OCI-LY3 (cell line): Measurements from ENCODE around the gene ALDH2.
A peak's percentile ranks its signal among the peaks of the same experiment; 100 is the strongest.

Source experiments
- H2AFZ ChIP-seq: fragments of 200-600, 300-600 bp; shearing (Covaris generic); 2 replicates; pipeline ENCODE4 v1.6.0; 2014; ENCODE audit warnings: antibody characterized with exemption, low read depth, low read length
- H3K27ac ChIP-seq: fragments of 200-600, 300-600 bp; sonication (generic); 2 replicates; pipeline ENCODE4 v1.5.1; 2014; ENCODE audit warnings: mild to moderate bottlenecking, low read length, moderate library complexity, mixed read lengths
- H3K27me3 ChIP-seq: fragments of 200-600, 300-600 bp; sonication (generic); 2 replicates; pipeline ENCODE4 v1.6.1; 2014; ENCODE audit warnings: low read depth, low read length, mixed read lengths
- H3K36me3 ChIP-seq: fragments of 200-600, 300-600 bp; sonication (generic); replicated peaks from 2 replicates; pipeline ENCODE3; 2014; ENCODE audit warnings: low read depth, low read length, mixed read lengths
- H3K4me1 ChIP-seq: fragments of 300-600, 200-600 bp; sonication (generic); 2 replicates; pipeline ENCODE4 v1.6.1; 2014; ENCODE audit warnings: low read length, mixed read lengths
- H3K4me2 ChIP-seq: fragments of 200-600, 300-600 bp; sonication (generic); 2 replicates; pipeline ENCODE4 v1.6.1; 2014; ENCODE audit warnings: low read length, mixed read lengths
- H3K4me3 ChIP-seq: fragments of 300-600, 200-600 bp; sonication (generic); 2 replicates; pipeline ENCODE4 v1.5.1; 2014; ENCODE audit warnings: antibody characterized with exemption, mild to moderate bottlenecking, low read length, moderate library complexity
- H3K79me2 ChIP-seq: fragments of 300-600, 200-600 bp; shearing (Covaris generic); 2 replicates; pipeline ENCODE4 v1.6.1; 2014; ENCODE audit warnings: mild to moderate bottlenecking, low read length, mixed read lengths
- H3K9ac ChIP-seq: fragments of 300-600, 200-600 bp; shearing (Covaris generic); 2 replicates; pipeline ENCODE4 v1.6.0; 2014; ENCODE audit warnings: mild to moderate bottlenecking, low read length, moderate library complexity
- H3K9me3 ChIP-seq: fragments of 200-600, 300-600 bp; shearing (Covaris generic); 2 replicates; pipeline ENCODE4 v1.6.1; 2014; ENCODE audit warnings: low read length, mixed read lengths; ENCODE audit not compliant: insufficient read depth
- H4K20me1 ChIP-seq: fragments of 200-600, 300-600 bp; sonication (generic); 2 replicates; pipeline ENCODE4 v1.6.1; 2016; ENCODE audit warnings: low read length, mixed read lengths; ENCODE audit not compliant: insufficient read depth
- EZH2phosphoT487 ChIP-seq: fragments of 200-600 bp; shearing (Covaris generic); IDR thresholded peaks from 2 replicates; pipeline ENCODE4 v1.6.1; 2018; ENCODE audit warnings: antibody characterized with exemption, mixed run types, low read depth
- TF ChIP-seq, protein P1 (sequence below): fragments of 200-600, 300-600 bp; sonication (generic); IDR thresholded peaks from 2 replicates; pipeline ENCODE4 v1.5.1; 2014; ENCODE audit warnings: antibody characterized with exemption, low read length, low read depth

Gene ALDH2

DNA sequence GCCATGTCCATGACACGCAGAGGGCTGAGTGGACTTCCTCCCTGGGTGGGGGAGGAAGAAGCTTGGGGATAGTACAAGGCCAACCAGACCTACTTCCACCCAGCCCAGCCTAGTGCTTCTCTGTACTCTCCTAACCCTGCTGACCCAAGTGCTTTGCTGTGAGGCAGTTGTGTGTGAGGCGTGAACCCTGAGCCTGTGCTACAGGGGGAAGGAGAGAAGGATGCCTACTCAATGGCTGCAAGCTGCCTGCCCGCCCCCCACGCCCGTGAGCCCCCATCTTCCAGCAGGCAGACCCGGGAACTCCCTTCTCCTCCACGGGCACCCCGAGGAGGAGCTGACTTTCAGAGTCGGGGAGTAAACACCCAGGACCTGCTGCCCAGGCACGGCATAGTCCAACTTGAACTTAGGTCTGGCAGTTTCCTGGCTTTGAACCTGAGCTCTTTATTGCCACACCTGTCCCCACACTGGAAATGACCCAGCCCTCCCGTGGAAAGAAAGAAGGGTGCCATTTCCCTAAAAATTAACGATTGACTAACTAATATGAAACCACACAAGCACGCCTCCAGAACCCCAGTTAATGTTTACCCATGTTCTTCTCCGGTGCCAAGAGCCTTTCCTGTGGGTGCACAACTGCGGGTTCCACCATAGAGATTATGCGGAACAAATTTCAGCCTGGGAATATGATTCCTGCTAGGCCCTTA, 10.8 kb downstream of the ALDH2 start:
- TF ChIP-seq, protein P1, sequence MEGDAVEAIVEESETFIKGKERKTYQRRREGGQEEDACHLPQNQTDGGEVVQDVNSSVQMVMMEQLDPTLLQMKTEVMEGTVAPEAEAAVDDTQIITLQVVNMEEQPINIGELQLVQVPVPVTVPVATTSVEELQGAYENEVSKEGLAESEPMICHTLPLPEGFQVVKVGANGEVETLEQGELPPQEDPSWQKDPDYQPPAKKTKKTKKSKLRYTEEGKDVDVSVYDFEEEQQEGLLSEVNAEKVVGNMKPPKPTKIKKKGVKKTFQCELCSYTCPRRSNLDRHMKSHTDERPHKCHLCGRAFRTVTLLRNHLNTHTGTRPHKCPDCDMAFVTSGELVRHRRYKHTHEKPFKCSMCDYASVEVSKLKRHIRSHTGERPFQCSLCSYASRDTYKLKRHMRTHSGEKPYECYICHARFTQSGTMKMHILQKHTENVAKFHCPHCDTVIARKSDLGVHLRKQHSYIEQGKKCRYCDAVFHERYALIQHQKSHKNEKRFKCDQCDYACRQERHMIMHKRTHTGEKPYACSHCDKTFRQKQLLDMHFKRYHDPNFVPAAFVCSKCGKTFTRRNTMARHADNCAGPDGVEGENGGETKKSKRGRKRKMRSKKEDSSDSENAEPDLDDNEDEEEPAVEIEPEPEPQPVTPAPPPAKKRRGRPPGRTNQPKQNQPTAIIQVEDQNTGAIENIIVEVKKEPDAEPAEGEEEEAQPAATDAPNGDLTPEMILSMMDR, result no peak
- no peak for TF ChIP-seq EZH2phosphoT487
- H3K4me2 ChIP-seq, result peak overlapping the region; percentile 75
- H3K27ac ChIP-seq, result peak overlapping the region; percentile 99
- peak overlapping the region; percentile 54 for H3K9ac ChIP-seq
- no peaks in the 10 kb centered on the region for H3K27me3 ChIP-seq
- H3K4me3 ChIP-seq, result peak overlapping the region; percentile 61
- H3K36me3 ChIP-seq, result peaks cover 12% of the 10 kb centered on the region
- no peak overlapping the region for H2AFZ ChIP-seq
- H3K4me1 ChIP-seq, result peaks cover 55% of the 10 kb centered on the region
- no peaks in the 10 kb centered on the region for H3K9me3 ChIP-seq
- H3K79me2 ChIP-seq, result peaks cover 19% of the 10 kb centered on the region; the same call in 1 of the 2 replicates
- no peaks in the 10 kb centered on the region for H4K20me1 ChIP-seq

DNA sequence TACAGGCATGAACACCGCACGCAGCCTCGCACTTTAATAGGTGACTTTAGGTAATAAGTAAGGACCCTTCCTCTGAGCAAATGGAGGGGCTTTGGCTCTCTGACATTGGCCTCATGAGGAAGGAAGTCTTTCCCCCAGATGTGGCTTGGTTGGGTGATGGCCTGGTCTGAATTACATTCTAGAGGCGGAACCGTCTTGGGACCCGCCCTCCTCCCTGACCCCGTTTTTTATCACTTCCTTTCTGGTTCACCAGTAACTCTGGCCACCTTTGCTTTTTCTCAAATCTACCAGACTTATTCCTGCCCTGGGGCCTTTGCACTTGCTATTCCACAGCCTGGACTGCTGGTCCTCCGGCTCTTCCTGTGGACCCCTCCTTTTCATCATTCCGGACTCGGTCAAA, 13.4 kb downstream of the ALDH2 start:
- Histone ChIP-seq H2AFZ (no peak overlapping the region), H3K9ac (no peak overlapping the region), H4K20me1 (no peaks in the 10 kb centered on the region), H3K36me3 (peaks cover 26% of the 10 kb centered on the region), H3K4me2 (no peak overlapping the region), H3K9me3 (no peaks in the 10 kb centered on the region), H3K4me3 (no peak overlapping the region), H3K4me1 (peaks cover 30% of the 10 kb centered on the region), H3K79me2 (peaks cover 7% of the 10 kb centered on the region; the same call in 1 of the 2 replicates), H3K27ac (no peak overlapping the region), H3K27me3 (no peaks in the 10 kb centered on the region)
- TF ChIP-seq, protein P1, result no peak

DNA sequence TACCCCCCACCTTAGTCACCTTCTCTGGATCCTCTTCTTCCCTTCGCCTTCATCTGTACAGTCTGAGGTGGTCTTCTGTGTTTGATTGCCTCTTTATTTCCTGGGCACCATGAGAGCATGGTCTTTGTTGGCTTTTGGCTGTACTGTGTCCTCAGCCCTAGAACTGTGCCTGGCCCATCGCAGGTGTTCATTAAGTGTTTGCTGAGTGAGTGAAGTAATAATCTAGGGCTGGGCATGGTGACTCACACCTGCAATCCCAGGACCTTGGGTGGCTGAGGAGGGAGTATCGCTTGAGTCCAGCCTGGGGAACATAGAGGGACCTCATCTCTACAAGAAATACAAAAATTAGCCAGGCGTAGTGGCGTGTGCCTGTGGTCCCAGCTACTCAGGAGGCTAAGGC, 13.9 kb downstream of the ALDH2 start:
- Histone ChIP-seq H3K27me3 (no peaks in the 10 kb centered on the region), H3K9ac (no peak overlapping the region), H2AFZ (no peak overlapping the region), H3K4me3 (no peak overlapping the region), H3K9me3 (no peaks in the 10 kb centered on the region), H3K4me2 (no peak overlapping the region), H3K4me1 (peaks cover 26% of the 10 kb centered on the region), H3K79me2 (peaks cover 7% of the 10 kb centered on the region; the same call in 1 of the 2 replicates), H3K27ac (no peak overlapping the region), H3K36me3 (peaks cover 29% of the 10 kb centered on the region), H4K20me1 (no peaks in the 10 kb centered on the region)
- TF ChIP-seq, protein P1, result no peak
- TF ChIP-seq EZH2phosphoT487, result no peak

DNA sequence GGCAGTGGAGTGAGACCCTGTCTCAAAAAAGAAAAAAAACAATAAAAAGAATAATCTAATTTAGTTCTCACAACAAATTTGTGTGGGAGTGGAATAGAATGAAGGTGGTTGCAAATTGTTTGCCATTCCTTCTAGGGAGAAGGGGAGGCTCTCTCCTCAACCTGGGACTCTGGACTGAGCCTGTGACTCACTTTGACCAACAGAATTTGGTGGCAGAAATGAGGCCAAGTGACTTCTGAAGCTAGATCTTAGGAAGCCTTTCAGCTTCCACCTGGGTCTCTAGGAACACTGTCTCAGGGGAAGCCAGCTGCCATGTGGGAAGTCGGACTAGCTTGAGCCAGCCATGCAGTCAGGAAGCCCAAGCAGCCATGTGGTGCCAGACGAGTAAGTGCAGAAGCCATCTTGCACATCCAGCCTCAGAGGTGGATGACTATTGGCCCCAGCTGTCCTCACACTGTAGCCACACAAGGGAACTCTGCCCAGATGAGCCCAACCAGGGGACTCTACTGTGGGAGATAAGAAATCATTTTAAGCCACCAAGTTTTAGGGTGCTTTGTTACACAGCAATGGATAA, 14.4 kb downstream of the ALDH2 start:
- Histone ChIP-seq H3K4me1 (peaks cover 21% of the 10 kb centered on the region), H3K4me3 (no peak overlapping the region), H3K4me2 (no peak overlapping the region), H3K79me2 (peaks cover 3% of the 10 kb centered on the region; the same call in 1 of the 2 replicates), H4K20me1 (no peaks in the 10 kb centered on the region), H3K27ac (no peak overlapping the region), H3K27me3 (no peaks in the 10 kb centered on the region), H2AFZ (no peak overlapping the region), H3K9ac (no peak overlapping the region), H3K9me3 (no peaks in the 10 kb centered on the region), H3K36me3 (peaks cover 31% of the 10 kb centered on the region)
- no peak for TF ChIP-seq EZH2phosphoT487
- TF ChIP-seq, protein P1, result no peak
